GM23248 (cell line): ENCODE results near the gene LMOD1.

ENCODE experiments used
- EZH2 ChIP-seq: fragments of 200-600 bp; sonication (generic); IDR thresholded peaks from 2 replicates; pipeline ENCODE4 v1.6.1; 2018; ENCODE audit warnings: antibody characterized with exemption, mild to moderate bottlenecking; ENCODE audit not compliant: insufficient read depth, poor library complexity, severe bottlenecking
- EZH2phosphoT487 ChIP-seq: fragments of 200-600 bp; sonication (generic); IDR thresholded peaks from 2 replicates; pipeline ENCODE4 v1.6.1; 2018; ENCODE audit warnings: antibody characterized with exemption, moderate library complexity, mild to moderate bottlenecking, low read depth; ENCODE audit not compliant: insufficient read depth

- TF ChIP-seq EZH2phosphoT487 = no peak
- TF ChIP-seq EZH2 = no peak
Measured at GRCh38 chr1:201884425-201884824, 61.9 kb downstream of the LMOD1 start.
